ENCODE results near the gene ADCYAP1.
A peak's percentile ranks its signal among the peaks of the same experiment; 100 is the strongest.
"Not testable (repeated sequence)": the region's sequence is repeated elsewhere in the genome, so short reads cannot be mapped to it uniquely, and the experiment has no call there.

The ADCYAP1 gene

GRCh38 chr18:904218-905090 is at the start of gene ADCYAP1:
ADCYAP1 (plus strand) TSS chr18:904871; CDS start chr18:905387, 516 bp downstream.
- no peak for ATAC-seq

GRCh38 chr18:857986-858385 is 46.7 kb upstream of the ADCYAP1 start:
- ATAC-seq, result no peak

- ATAC-seq, result peak; percentile 58 to 61
Measured at GRCh38 chr18:864872-865273, 39.8 kb upstream of the ADCYAP1 start.

- ATAC-seq, result no peak
Measured at GRCh38 chr18:867257-867656, 37.4 kb upstream of the ADCYAP1 start.

GRCh38 chr18:873426-873825 is 31.2 kb upstream of the ADCYAP1 start:
- ATAC-seq, result not testable (repeated sequence)

GRCh38 chr18:875912-876311 is 28.8 kb upstream of the ADCYAP1 start:
- ATAC-seq, result no peak

- ATAC-seq, result no peak
Measured at GRCh38 chr18:877238-877637, 27.4 kb upstream of the ADCYAP1 start.

- ATAC-seq, result no peak
Measured at GRCh38 chr18:886076-886475, 18.6 kb upstream of the ADCYAP1 start.

- no peak for ATAC-seq
Measured at GRCh38 chr18:887716-888115, 17.0 kb upstream of the ADCYAP1 start.

GRCh38 chr18:892316-892715 is 12.4 kb upstream of the ADCYAP1 start:
- ATAC-seq, result no peak

- no peak for ATAC-seq
Measured at GRCh38 chr18:896315-896714, 8.4 kb upstream of the ADCYAP1 start.

GRCh38 chr18:901761-902160 is 2.9 kb upstream of the ADCYAP1 start:
- ATAC-seq, result no peak

- ATAC-seq, result no peak
Measured at GRCh38 chr18:902229-902628, 2.4 kb upstream of the ADCYAP1 start.

GRCh38 chr18:903701-904100 is 970 bp upstream of the ADCYAP1 start:
- ATAC-seq, result no peak

- no peak for ATAC-seq
Measured at GRCh38 chr18:905307-905947, 756 bp downstream of the ADCYAP1 start.

- ATAC-seq, result no peak
Measured at GRCh38 chr18:905948-906415, 1.3 kb downstream of the ADCYAP1 start.

GRCh38 chr18:906416-907114 is 1.9 kb downstream of the ADCYAP1 start:
- ATAC-seq, result no peak

GRCh38 chr18:907115-907884 is 2.6 kb downstream of the ADCYAP1 start:
- ATAC-seq, result no peak

GRCh38 chr18:907885-908757 is 3.5 kb downstream of the ADCYAP1 start:
- no peak for ATAC-seq

- no peak for ATAC-seq
Measured at GRCh38 chr18:908758-909724, 4.4 kb downstream of the ADCYAP1 start.

Data from activated CD4-positive, CD25-positive, alpha-beta regulatory T cell treated with anti-CD3 and anti-CD28 coated beads, Interleukin-2, amount 50 U/mL, for 24 hours (primary cell).